Right lobe of liver (tissue), 6 donors: ENCODE measurements around the gene RPS6KA4. TPM values are rescaled to one million over a fixed set of nuclear protein-coding genes. Genes with fewer than 3 reads are reported as not detected.

Source experiments
- ATAC-seq, 4 donors: fragments of 200-7000 bp; cut with Tn5 transposase; one replicate each; pipeline ENCODE4 v1.9.1; 2020; ENCODE audit warnings: mild to moderate bottlenecking in 4 of 4, moderate library complexity in 4 of 4
- DNase-seq, 3 donors: peaks; one replicate each; pipeline ENCODE4 v3.0.0-alpha.2; 2020
- H3K27ac ChIP-seq, 3 donors: fragments of 200-600 bp; one replicate each; pipeline ENCODE4 v1.8.0; 2022
- H3K27me3 ChIP-seq, 2 donors: fragments of 200-600 bp; one replicate each; pipeline ENCODE4 v1.8.0; 2022
- H3K36me3 ChIP-seq, 4 donors: fragments of 200-600 bp; sonication (generic) in 1 of 4; one replicate each; pipeline versions ENCODE4 v1.5.1 to v1.8.0; 2017 to 2022; ENCODE audit warnings: control low read depth in 1 of 4
- H3K4me1 ChIP-seq, 4 donors: fragments of 200-600 bp; sonication (generic) in 1 of 4; one replicate each; pipeline versions ENCODE4 v1.5.1 to v1.8.0; 2017 to 2022; ENCODE audit warnings: control low read depth in 1 of 4
- H3K4me3 ChIP-seq, 3 donors: fragments of 200-600 bp; one replicate each; pipeline ENCODE4 v1.8.0; 2022
- H3K9me3 ChIP-seq, 4 donors: fragments of 200-600 bp; sonication (generic) in 1 of 4; one replicate each; pipeline versions ENCODE4 v1.5.1 to v1.8.0; 2017 to 2022; ENCODE audit warnings: control low read depth in 1 of 4
- CTCF ChIP-seq, 4 donors: fragments of 200-600 bp in 3 of 4; fragments of 450-650 bp in 1 of 4; IDR thresholded peaks; one replicate each; pipeline versions ENCODE4 v1.5.1 to v1.8.0; 2016 to 2022; ENCODE audit warnings: antibody characterized with exemption in 4 of 4, mild to moderate bottlenecking in 2 of 4
- POLR2A ChIP-seq: fragments of 450-650 bp; IDR thresholded peaks from one replicate; pipeline ENCODE4 v1.6.1; 2017; ENCODE audit warnings: antibody characterized with exemption, mild to moderate bottlenecking
- WGBS: methylation state at CpG from one replicate; pipeline ENCODE4 v1.1.6; 2018; ENCODE audit warnings: low coverage, low lambda C conversion rate; ENCODE audit not compliant: insufficient coverage; ENCODE audit errors: missing lambda C conversion rate; 5-methylcytosine and 5-hydroxymethylcytosine counted together
- intact Hi-C, 2 donors: fragments of 100-400 bp; cut with DNase I; formaldehyde crosslinking; loops; one replicate each; pipeline versions ENCODE4 v1.11.2 to v1.14.1; 2022
- total RNA-seq, 6 experiments: library from RNA; depleted of rRNA in 2 of 6; stranded (reverse); fragments of >200 nt in 2 of 6; fragmentation: NEBNext Ultra II Directional in 3 of 6; extraction: Animal tissue kit (Norgen Biotek cat#: 25700) in 3 of 6; gene quantifications; one replicate each; pipeline versions ENCODE4 v1.1.0 to v1.2.4, GENCODE V29; 2016 to 2023
- donor health status: DM: no; HTN: yes; CAD: no.
- donor health status: DM: no; HTN: no; CAD: no.
- donor health status: DM: no; HTN: no; CAD: no.
- donor health status: DM: no; HTN: yes; CAD: no.
- donor health status: DM: no; HTN: yes; CAD: no.

Gene RPS6KA4
- total RNA-seq, 6 experiments from 2014 or later: 6.6 to 17.9 (median 10.3) TPM

DNA sequence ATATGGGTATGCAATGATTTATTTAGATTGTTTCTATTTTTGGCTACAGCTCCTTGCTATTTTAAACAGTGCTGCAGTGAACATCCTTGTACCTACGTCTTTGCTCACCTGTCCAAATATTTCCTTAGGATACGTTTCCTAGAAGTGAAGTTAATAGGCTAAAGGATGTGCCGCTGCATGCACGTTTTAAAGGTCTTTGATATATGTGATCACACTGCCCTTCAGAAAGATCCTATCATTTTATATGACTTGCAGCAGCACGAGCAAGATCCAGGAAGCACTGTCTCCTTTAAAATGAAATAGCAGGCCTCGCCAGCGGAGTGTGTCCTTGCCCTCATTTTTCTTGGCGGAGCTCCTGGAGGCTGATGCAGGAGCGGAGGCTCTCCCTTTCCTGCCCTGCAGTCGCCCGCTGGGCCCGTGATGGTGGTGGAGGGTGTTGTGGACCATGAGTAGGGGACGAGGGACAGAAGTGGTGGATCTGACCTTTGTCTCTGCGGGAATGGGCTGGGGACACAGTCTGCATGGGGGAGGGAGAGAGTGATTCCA, 19.4 kb downstream of the RPS6KA4 start:
- no peaks in the 10 kb centered on the region for H3K36me3 ChIP-seq
- no peaks in the 10 kb centered on the region for H3K27me3 ChIP-seq
- 46% methylated on average over 13 of the region's 14 CpGs for WGBS
- no peak overlapping the region for H3K4me3 ChIP-seq
- H3K27ac ChIP-seq: no peak overlapping the region
- no peak for TF ChIP-seq POLR2A
- TF ChIP-seq CTCF (IDR thresholded peaks at IDR 0.05): no peak
- DNase-seq (no peak), ATAC-seq (peak in 3 of 4 donors; percentile 6 to 35 (median 17))
- intact Hi-C loops: no loop called here
- no peaks in the 10 kb centered on the region for H3K4me1 ChIP-seq
- no peaks in the 10 kb centered on the region for H3K9me3 ChIP-seq

GRCh38 chr11:64379160-64379559, 20.2 kb downstream of the RPS6KA4 start:
- WGBS: 82% methylated on average over 10 of the region's 15 CpGs
- TF ChIP-seq CTCF (IDR thresholded peaks at IDR 0.05) (no peak), POLR2A (no peak)
- no peaks in the 10 kb centered on the region for H3K36me3 ChIP-seq
- ATAC-seq (no peak), DNase-seq (no peak)
- no peaks in the 10 kb centered on the region for H3K27me3 ChIP-seq
- no peak overlapping the region for H3K27ac ChIP-seq
- no peaks in the 10 kb centered on the region for H3K4me1 ChIP-seq
- no peaks in the 10 kb centered on the region for H3K9me3 ChIP-seq
- no peak overlapping the region for H3K4me3 ChIP-seq
- intact Hi-C loops: no loop called here

DNA sequence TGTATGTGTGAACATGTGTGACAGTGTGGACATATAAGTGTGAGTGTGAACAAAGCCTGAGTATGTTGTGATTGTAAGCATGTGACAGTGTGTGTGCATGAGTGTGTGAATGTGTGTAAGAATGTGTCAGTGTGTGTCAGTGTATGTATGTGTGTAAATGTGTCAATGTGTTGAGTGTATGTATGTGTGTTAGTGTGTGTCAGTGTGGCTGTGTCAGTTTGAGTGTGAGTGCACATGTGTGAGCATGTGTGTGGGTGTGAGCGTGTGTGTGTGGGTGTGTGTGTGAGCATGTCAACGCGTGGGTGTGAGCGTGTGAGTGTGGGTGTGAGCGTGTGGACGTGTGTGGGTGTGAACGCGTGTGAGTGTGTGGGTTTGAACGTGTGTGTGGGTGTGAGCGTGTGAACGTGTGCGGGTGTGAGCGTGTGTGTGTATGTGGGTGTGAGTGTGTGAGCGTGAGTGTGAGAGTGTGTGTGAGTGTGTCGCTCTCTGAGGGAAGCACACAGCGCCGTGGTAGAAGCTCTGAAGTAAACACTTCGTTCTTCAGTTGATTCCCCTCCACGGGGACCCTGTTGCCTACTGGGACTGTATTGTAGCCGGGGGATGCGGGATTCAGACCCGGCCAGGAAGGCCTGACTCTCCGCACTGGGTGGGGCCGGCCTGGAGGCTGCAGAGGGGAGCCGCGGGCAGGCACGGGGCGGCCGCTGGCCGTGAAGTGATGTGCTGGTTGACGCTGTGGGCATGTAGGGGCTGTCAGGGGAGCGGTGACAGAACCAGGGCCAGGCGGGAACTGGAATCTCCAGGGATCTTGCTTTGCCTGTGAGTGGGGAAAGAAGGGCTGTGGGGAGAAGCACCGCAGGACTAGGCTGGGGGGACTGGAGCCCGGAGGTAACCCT, 21.1 kb downstream of the RPS6KA4 start:
- Histone ChIP-seq H3K27me3 (no peaks in the 10 kb centered on the region), H3K36me3 (no peaks in the 10 kb centered on the region), H3K27ac (no peak overlapping the region), H3K4me1 (no peaks in the 10 kb centered on the region), H3K4me3 (no peak overlapping the region), H3K9me3 (no peaks in the 10 kb centered on the region)
- intact Hi-C loops: no loop called here
- ATAC-seq (peak in 1 of 4 donors; percentile 19), DNase-seq (no peak)
- 71% methylated on average over 26 of the region's 35 CpGs for WGBS
- TF ChIP-seq POLR2A: no peak
- no peak for TF ChIP-seq CTCF (IDR thresholded peaks at IDR 0.05)

DNA sequence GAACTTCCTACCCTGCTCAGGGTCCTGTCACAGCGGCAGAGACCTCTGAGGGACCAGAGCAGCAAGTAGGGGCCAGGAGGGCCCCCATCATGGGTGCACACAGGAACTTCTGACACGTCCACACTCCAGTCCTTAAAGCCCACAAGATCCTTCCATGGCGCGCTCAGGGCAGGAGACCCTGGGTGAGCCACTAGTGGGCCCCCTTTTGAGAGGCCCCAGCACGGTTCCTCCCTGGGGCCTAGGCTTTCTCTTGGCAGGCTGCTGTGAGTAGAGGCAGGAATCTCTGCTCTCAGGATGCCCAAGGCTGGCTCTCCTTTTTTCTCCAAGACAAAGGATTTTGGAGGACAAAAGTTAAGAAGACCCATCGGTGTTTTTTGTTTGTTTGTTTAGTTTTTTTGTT, 22.4 kb downstream of the RPS6KA4 start:
- no peaks in the 10 kb centered on the region for H3K27me3 ChIP-seq
- DNase-seq: no peak
- no peak overlapping the region for H3K4me3 ChIP-seq
- no peak overlapping the region for H3K27ac ChIP-seq
- 62% methylated on average over 4 of the region's 6 CpGs for WGBS
- no peaks in the 10 kb centered on the region for H3K9me3 ChIP-seq
- H3K4me1 ChIP-seq: no peaks in the 10 kb centered on the region
- TF ChIP-seq POLR2A (no peak), CTCF (IDR thresholded peaks at IDR 0.05) (no peak)
- intact Hi-C loops: no loop called here
- no peaks in the 10 kb centered on the region for H3K36me3 ChIP-seq
- ATAC-seq: no peak
